ENCODE data around the gene APMAP. TPM values are rescaled to one million over a fixed set of nuclear protein-coding genes. Genes with fewer than 3 reads are reported as not detected.

APMAP gene
- polyA plus RNA-seq, 1 of the 3 experiments (the other 2 are of a cell fraction): 107 TPM

DNA sequence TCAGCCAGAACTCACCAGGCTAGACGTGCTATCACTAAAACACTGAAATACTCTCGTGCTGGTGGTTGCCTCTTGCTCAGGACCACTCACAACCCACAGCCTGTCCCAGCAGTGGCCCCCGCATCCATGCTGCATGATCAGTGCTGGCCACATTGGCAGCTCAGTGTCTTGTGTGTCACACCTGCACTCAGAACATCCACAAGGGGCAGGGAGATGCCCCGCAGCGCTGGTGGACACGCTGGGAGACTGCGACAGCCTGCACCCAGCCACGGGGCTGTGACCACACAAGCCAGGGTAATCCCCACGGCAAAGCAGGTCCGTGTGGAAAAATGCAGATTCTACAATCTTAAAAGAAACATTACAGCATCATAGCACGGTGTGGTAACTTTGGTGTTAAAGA is 23.9 kb upstream of the APMAP start (continued):
- TF ChIP-seq, protein P1, sequence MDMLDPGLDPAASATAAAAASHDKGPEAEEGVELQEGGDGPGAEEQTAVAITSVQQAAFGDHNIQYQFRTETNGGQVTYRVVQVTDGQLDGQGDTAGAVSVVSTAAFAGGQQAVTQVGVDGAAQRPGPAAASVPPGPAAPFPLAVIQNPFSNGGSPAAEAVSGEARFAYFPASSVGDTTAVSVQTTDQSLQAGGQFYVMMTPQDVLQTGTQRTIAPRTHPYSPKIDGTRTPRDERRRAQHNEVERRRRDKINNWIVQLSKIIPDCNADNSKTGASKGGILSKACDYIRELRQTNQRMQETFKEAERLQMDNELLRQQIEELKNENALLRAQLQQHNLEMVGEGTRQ (IDR thresholded peaks at IDR 0.05; ENCODE audit: borderline replicate concordance, low read depth, low read length): no peak

- Histone ChIP-seq H3K9me3 (no peaks in the 10 kb centered on the region), H3K4me3 (ENCODE audit: low read depth in 2 of 2, low read length in 1 of 2) (no peak overlapping the region), H2AFZ (ENCODE audit: low read depth) (no peak overlapping the region), H3K9ac (no peak overlapping the region), H4K20me1 (ENCODE audit: insufficient read depth) (no peaks in the 10 kb centered on the region), H3K27ac (ENCODE audit: low read depth in 2 of 2, low read length in 1 of 2) (no peak overlapping the region), H3K27me3 (ENCODE audit: insufficient read depth) (no peaks in the 10 kb centered on the region), H3F3A (replicated peaks; ENCODE audit: insufficient read depth) (no peaks in the 10 kb centered on the region), H3K4me1 (ENCODE audit: control insufficient read depth in 1 of 2, insufficient read depth in 2 of 2, low read depth in 1 of 2, low read length in 1 of 2) (no peaks in the 10 kb centered on the region; a peak in 1 of 4 replicates), H3K79me2 (ENCODE audit: insufficient read depth) (no peaks in the 10 kb centered on the region), H3K9me2 (no peaks in the 10 kb centered on the region), H3K36me3 (replicated peaks in 1 of 2; ENCODE audit: control insufficient read depth in 1 of 2, insufficient read depth in 2 of 2, low read length in 1 of 2) (no peaks in the 10 kb centered on the region), H3K4me2 (no peak overlapping the region)
- TF ChIP-seq, protein P2, sequence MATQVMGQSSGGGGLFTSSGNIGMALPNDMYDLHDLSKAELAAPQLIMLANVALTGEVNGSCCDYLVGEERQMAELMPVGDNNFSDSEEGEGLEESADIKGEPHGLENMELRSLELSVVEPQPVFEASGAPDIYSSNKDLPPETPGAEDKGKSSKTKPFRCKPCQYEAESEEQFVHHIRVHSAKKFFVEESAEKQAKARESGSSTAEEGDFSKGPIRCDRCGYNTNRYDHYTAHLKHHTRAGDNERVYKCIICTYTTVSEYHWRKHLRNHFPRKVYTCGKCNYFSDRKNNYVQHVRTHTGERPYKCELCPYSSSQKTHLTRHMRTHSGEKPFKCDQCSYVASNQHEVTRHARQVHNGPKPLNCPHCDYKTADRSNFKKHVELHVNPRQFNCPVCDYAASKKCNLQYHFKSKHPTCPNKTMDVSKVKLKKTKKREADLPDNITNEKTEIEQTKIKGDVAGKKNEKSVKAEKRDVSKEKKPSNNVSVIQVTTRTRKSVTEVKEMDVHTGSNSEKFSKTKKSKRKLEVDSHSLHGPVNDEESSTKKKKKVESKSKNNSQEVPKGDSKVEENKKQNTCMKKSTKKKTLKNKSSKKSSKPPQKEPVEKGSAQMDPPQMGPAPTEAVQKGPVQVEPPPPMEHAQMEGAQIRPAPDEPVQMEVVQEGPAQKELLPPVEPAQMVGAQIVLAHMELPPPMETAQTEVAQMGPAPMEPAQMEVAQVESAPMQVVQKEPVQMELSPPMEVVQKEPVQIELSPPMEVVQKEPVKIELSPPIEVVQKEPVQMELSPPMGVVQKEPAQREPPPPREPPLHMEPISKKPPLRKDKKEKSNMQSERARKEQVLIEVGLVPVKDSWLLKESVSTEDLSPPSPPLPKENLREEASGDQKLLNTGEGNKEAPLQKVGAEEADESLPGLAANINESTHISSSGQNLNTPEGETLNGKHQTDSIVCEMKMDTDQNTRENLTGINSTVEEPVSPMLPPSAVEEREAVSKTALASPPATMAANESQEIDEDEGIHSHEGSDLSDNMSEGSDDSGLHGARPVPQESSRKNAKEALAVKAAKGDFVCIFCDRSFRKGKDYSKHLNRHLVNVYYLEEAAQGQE (IDR thresholded peaks at IDR 0.05; ENCODE audit: low read depth, low read length): no peak
- TF ChIP-seq RAD21 (IDR thresholded peaks at IDR 0.05; ENCODE audit: low read length): no peak
- DNase-seq: no peak
- ChIA-PET POLR2A (no interaction called here), CTCF (interaction anchor here (1.2 to 1.7 kb wide), 3 partner anchors 12 to 164 kb away, joined by 3 to 6 read pairs (median 3); no protein-coding TSS in a partner anchor)
- WGBS (ENCODE audit: low lambda C conversion rate): 93% methylated on average over 11 of the region's 11 CpGs
These were observed 23.4 kb upstream of the APMAP start for GRCh38 chr20:25015986-25016385.

GRCh38 chr20:25014816-25015215 is 22.3 kb upstream of the APMAP start:
- H2AFZ ChIP-seq (ENCODE audit: low read depth): no peak overlapping the region
- H3F3A ChIP-seq (replicated peaks; ENCODE audit: insufficient read depth): no peaks in the 10 kb centered on the region
- no peak overlapping the region for H3K9ac ChIP-seq
- no peaks in the 10 kb centered on the region for H3K36me3 ChIP-seq (replicated peaks in 1 of 2; ENCODE audit: control insufficient read depth in 1 of 2, insufficient read depth in 2 of 2, low read length in 1 of 2)
- no peaks in the 10 kb centered on the region for H3K27me3 ChIP-seq (ENCODE audit: insufficient read depth)
- DNase-seq: no peak
- ChIA-PET POLR2A (no interaction called here), CTCF (interaction anchor here (1.2 to 1.6 kb wide), 2 partner anchors 11 to 165 kb away, joined by 3 read pairs; no protein-coding TSS in a partner anchor)
- no peak overlapping the region for H3K4me2 ChIP-seq
- no peak overlapping the region for H3K4me3 ChIP-seq (ENCODE audit: low read depth in 2 of 2, low read length in 1 of 2)
- 86% methylated on average over 6 of the region's 11 CpGs for WGBS (ENCODE audit: low lambda C conversion rate)
- no peaks in the 10 kb centered on the region for H3K9me3 ChIP-seq
- H3K27ac ChIP-seq (ENCODE audit: low read depth in 2 of 2, low read length in 1 of 2): no peak overlapping the region
- no peaks in the 10 kb centered on the region for H3K79me2 ChIP-seq (ENCODE audit: insufficient read depth)
- H4K20me1 ChIP-seq (ENCODE audit: insufficient read depth): no peaks in the 10 kb centered on the region
- TF ChIP-seq YY1 (IDR thresholded peaks at IDR 0.05; ENCODE audit: low read depth): no peak
- no peak for TF ChIP-seq EZH2phosphoT487 (IDR thresholded peaks at IDR 0.05; ENCODE audit: borderline replicate concordance, low read depth)
- no peak for TF ChIP-seq RCOR1 (IDR thresholded peaks at IDR 0.05; ENCODE audit: low read length)
- TF ChIP-seq TEAD4 (IDR thresholded peaks at IDR 0.05; ENCODE audit: borderline replicate concordance, insufficient read depth): no peak
- TF ChIP-seq, protein P3, sequence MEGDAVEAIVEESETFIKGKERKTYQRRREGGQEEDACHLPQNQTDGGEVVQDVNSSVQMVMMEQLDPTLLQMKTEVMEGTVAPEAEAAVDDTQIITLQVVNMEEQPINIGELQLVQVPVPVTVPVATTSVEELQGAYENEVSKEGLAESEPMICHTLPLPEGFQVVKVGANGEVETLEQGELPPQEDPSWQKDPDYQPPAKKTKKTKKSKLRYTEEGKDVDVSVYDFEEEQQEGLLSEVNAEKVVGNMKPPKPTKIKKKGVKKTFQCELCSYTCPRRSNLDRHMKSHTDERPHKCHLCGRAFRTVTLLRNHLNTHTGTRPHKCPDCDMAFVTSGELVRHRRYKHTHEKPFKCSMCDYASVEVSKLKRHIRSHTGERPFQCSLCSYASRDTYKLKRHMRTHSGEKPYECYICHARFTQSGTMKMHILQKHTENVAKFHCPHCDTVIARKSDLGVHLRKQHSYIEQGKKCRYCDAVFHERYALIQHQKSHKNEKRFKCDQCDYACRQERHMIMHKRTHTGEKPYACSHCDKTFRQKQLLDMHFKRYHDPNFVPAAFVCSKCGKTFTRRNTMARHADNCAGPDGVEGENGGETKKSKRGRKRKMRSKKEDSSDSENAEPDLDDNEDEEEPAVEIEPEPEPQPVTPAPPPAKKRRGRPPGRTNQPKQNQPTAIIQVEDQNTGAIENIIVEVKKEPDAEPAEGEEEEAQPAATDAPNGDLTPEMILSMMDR (IDR thresholded peaks at IDR 0.05): no peak
- TF ChIP-seq FOXM1 (IDR thresholded peaks at IDR 0.05; ENCODE audit: low read depth): no peak
- no peak for TF ChIP-seq RAD21 (IDR thresholded peaks at IDR 0.05; ENCODE audit: low read length)
- no peaks in the 10 kb centered on the region; a peak in 1 of 4 replicates for H3K4me1 ChIP-seq (ENCODE audit: control insufficient read depth in 1 of 2, insufficient read depth in 2 of 2, low read depth in 1 of 2, low read length in 1 of 2)
- H3K9me2 ChIP-seq: no peaks in the 10 kb centered on the region
